Fibroblast of skin of left biceps (primary cell): ENCODE measurements around the gene ALDH2.
"Not testable (repeated sequence)": the region's sequence is repeated elsewhere in the genome, so short reads cannot be mapped to it uniquely, and the experiment has no call there.

Experiments used
- DNase-seq, 2 experiments: peaks; one replicate each; pipeline ENCODE4 v3.0.0-alpha.2; 2013; ENCODE audit warnings: low read depth in 2 of 2

The ALDH2 gene

DNA sequence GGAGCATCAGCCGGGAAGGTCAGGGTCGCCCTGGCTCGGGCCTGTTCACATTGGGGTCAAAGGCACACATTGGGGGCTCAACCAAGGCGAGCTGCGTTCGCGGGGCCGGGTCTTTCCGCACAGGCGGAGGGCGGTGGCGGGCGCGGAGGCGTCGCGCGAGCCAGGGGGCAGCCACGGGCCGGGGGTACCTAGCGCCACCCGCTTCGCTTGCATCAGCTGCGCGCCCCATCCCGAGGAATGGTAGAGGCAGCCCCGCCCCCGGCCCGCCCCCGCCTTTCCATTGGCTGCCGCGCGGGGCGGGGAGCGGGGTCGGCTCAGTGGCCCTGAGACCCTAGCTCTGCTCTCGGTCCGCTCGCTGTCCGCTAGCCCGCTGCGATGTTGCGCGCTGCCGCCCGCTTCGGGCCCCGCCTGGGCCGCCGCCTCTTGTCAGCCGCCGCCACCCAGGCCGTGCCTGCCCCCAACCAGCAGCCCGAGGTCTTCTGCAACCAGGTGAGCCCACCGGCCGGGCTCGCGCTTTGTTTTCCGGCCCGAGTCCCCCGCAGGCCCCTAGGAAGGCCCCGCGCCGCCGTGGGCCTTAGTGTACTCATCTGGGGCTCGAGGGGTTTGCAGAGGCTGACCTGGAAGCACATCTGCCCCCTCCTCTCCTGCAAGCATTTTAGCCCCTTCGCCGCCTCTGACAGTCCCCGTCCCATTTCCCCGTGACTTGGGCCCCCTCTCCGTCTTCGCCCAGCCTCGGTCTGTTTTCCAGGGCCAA, at the start of gene ALDH2:
Gene ALDH2 (plus strand): TSS at position 326 of the 754 bp plus-strand sequence. CDS start 50 bp downstream, at position 376.
- no peak for DNase-seq

DNA sequence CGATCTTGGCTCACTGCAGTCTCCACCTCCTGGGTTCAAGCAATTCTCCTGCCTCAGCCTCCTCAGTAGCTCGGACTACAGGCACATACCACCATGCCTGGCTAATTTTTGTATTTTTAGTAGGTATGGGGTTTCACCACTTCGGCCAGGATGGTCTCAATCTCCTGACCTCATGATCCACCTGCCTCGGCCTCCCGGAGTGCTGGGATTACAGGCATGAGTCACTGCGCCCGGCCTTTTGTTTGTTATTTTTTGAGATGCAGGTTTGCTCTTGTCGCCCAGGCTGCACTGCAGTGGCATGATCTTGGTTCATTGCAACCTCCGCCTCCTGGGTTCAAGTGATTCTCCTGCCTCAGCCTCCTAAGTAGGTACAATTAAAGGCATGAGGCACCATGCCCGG, 47.4 kb upstream of the ALDH2 start:
- not testable (repeated sequence) for DNase-seq

DNA sequence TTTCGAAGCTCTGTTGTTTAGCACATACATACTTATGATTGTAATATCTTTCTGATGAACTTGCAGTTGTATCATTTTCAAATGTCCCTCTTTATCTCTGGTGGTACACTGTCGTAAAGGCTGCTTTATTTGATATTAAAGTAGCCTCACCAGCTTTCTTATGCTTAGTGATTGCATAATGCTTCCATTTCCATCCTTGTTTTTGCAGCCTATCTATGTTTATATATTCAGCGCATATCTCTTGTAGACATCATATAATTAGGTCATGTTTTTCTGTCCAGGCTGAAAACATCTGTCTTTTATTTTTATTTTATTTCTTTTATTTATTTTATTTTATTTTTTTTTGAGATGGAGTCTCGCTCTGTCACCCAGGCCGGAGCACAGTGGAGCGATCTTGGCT, 46.3 kb upstream of the ALDH2 start:
- DNase-seq = no peak

DNA sequence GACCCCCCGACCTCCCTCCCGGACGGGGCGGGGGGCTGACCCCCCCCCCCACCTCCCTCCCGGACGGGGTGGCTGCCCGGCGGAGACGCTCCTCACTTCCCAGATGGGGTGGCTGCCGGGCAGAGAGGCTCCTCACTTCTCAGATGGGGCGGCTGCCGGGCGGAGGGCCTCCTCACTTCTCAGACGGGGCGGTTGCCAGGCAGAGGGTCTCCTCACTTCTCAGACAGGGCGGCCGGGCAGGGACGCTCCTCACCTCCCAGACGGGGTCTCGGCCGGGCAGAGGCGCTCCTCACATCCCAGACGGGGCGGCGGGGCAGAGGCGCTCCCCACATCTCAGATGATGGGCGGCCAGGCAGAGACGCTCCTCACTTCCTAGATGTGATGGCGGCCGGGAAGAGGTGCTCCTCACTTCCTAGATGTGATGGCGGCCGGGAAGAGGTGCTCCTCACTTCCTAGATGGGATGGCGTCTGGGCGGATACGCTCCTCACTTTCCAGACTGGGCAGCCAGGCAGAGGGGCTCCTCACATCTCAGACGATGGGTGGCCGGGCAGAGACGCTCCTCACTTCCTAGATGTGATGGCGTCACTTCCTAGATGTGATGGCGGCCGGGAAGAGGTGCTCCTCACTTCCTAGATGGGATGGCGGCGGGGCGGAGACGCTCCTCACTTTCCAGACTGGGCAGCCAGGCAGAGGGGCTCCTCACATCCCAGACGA, 42.9 kb upstream of the ALDH2 start:
- not testable (repeated sequence) for DNase-seq

DNA sequence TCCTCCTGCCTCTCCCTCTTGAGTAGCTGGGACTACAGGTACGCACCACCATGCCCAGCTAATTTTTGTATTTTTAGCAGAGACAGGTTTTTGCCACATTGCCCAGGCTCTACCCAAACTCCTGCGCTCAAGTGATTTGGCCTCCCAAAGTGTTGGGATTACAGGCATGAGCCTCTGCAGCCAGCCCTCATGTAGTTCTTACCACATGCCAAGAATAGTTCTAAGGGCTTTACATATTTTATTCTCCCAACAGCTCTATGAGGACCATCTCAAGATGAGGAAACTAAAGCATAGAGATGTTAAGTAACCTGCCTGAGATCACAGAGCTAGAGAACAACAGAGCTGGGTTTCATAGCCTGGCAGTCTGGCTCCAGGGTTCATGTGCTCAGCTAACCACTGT, 37.9 kb upstream of the ALDH2 start:
- no peak for DNase-seq

DNA sequence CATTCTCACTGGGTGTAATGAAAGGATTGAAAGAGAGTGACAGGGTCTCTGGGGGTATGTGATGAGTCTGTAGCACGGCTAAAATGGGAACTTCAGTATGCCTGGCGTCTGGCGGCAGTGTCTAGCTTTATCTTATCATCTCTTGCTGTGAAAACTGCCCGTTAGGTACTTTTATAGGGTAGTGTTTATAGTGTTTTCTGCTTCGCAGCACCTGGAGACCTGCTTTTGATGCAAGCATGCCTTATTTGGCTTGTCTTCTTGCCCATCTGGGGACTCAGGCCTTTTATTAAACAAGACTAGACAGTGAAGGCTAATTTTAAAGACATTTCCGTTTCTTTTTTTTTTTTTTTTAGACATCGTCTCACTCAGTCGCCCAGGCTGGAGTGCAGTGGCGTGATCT, 36.3 kb upstream of the ALDH2 start:
- DNase-seq = no peak

DNA sequence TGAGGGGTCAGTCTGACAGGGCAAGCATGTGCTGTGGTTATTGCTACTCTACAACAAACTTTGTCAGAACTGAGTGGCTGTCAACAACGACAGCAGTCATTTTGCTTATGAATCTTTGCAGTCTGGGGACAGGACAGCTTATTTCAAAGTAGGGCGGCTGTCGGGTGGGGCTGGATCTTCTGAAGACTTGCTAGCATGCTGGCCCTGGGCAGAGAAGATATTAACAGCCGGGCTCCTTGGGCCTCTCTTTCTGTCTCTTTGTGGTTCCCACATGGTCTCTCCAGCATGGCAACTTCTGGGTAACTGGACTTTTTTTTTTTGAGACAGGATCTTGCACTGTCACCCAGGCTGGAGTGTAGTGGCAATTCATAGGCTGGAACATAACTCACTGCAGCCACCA, 33.9 kb upstream of the ALDH2 start:
- DNase-seq = no peak

DNA sequence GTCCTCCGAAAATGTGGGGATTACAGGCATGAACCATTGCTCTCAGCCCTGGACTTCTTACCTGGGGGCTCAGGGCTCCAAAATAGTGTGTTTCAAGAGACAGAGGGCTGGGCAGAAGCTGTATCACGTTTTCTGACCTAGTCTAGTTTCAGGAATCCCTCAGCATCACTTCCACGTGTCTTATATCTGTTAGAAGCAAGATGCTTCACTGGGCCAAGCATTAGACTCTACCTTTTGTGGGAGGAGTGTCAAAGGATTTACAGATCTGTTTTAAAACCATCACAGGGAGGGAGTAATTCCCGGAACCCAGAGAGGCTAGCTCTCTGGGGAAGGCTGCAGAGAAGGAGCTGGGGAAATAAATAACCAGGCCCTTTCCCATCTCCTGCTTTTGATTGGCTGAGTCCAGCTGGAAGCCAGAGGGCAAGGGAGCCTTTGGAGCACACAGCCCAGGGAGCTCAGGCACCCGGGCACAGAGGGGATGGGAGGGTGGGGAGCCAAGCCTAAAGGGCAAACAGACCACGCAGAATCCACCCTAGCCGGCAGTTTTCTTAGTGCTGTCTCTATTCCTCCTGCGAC, 33.3 kb upstream of the ALDH2 start:
- DNase-seq = no peak

DNA sequence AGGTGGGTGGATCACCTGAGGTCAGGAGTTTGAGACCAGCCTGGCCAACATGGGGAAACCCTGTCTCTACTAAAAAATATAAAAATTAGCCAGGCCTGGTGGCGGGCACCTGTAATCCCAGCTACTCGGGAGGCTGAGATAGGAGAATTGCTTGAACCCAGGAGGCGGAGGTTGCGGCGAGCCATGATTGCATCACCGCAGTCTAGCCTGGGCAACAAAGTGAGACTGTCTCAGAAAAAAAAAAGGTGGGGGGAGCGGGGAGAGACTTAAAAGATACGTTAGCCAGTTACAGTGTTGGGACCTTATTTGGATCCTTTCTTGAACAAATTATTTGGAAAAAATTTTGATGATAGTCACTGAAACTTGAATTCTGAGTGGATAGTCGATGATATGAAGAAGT, 27.2 kb upstream of the ALDH2 start:
- DNase-seq = not testable (repeated sequence)

DNA sequence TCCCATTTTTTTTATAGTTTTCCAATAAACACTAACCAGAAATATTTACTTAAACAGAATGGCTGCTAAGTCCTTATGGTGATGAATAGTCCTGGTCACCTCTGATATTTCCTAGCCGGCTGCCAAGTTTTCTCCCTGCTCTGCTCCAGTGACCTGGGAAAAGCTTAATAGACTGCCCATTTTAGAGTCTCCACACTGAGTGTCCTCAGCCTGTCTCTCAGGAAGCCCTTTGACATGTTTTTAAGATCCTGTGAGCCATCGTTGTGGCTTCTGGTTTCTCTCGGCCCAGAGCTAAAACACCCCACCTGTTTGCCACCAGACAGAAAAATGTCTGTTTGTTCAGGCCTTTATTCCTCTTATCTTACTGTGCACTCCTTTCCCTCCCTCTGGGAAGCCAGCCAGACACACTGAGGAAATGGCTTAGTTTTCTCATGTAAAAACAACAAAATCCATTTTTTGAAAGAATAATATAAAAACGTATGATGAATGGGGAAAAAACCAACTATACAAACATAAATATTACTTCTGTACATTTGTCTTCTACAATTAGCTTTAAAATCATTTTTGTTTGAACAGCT, 25.4 kb upstream of the ALDH2 start:
- no peak for DNase-seq

DNA sequence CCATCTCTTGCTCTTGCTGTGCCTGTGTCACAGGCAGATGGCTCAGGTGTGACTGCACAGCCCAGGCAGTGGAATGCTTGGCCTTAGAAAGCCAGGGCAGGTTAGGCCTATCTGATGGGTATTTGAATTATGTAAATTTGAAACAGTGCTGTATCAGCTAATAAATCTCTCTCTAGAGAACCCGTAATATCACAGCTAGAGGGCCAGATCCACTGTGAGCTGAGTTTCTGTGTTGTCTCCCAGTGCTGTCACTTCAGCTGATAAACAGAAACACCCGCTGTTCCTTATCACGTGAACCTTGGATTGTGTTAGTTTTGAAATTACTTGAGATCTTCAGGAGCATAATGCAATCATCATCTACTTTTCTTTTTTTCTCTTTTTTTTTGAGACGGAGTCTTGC, 21.5 kb upstream of the ALDH2 start:
- no peak for DNase-seq

DNA sequence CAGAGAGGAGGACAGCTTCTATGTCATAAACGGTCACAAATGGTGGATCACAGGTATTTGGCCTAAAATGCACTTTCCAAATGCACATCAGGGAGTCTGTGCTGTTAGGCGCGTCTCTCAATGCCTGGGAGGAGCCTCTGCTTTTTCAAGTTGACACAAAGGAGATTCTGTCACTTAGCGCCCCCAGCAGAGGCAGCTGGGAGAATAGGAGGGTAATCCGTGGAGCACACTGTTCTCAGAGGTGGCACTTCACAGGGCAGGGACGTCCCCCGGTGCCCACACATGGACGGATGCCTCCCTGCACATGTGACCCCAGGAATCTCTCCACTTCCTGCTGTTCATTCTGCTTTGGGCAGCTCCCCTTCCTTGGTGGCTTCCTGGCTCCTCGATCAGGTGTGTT, 19.4 kb upstream of the ALDH2 start:
- DNase-seq = no peak

DNA sequence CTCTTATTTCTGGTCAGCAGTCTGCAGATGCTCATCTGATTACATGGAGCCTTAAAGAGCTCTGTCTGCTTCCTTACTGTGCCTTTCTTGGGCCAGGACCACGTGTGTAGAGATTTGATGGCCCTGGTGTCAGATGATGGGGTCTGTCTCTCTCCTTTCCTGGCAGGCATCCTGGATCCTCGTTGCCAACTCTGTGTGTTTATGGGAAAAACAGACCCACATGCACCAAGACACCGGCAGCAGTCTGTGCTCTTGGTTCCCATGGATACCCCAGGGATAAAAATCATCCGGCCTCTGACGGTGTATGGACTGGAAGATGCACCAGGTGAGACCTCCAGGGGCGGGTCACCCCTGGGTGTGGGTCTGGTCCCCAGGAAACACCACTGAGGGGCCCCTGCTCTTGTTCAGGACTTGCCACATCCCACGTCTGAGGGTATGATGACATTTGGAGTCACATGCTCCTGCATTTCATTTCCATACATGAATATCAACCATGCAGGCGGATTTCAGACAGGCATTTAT, 18.5 kb upstream of the ALDH2 start:
- no peak for DNase-seq

DNA sequence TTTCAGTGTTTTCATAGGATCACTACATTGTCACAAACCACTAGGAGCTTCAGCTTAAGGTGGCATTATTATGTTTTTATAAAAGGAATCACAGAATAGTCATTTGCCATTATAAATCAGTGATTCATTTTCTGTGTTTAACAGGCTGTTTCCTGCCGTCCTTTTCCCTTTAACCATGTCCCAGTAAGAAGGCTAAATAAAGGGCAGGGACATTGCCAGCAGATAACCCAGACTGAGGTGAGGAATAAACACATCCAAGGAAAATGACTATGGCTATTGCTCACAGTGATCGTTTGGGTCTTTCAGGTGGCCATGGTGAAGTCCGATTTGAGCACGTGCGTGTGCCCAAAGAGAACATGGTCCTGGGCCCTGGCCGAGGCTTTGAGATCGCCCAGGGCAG, 17.9 kb upstream of the ALDH2 start:
- no peak for DNase-seq

DNA sequence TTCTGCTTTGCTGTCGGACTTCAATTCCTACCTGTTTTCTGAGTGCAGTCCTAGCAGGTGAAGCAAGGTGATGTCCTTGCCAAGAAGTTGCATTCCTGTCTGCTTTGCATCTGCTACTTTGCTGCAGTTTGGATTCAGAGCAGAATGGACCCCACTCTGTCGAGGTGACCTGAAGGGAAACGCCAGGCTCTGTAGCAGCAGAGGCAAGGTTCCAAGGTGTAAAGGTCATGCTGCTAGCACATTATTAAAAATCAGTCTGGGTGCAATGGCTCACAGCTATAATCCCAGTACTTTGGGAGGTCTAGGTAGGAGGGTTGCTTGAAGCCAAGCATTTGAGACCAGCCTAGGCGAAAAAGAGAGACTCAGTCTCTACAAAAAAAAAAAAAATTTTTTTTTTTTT, 17.3 kb upstream of the ALDH2 start:
- DNase-seq = no peak

DNA sequence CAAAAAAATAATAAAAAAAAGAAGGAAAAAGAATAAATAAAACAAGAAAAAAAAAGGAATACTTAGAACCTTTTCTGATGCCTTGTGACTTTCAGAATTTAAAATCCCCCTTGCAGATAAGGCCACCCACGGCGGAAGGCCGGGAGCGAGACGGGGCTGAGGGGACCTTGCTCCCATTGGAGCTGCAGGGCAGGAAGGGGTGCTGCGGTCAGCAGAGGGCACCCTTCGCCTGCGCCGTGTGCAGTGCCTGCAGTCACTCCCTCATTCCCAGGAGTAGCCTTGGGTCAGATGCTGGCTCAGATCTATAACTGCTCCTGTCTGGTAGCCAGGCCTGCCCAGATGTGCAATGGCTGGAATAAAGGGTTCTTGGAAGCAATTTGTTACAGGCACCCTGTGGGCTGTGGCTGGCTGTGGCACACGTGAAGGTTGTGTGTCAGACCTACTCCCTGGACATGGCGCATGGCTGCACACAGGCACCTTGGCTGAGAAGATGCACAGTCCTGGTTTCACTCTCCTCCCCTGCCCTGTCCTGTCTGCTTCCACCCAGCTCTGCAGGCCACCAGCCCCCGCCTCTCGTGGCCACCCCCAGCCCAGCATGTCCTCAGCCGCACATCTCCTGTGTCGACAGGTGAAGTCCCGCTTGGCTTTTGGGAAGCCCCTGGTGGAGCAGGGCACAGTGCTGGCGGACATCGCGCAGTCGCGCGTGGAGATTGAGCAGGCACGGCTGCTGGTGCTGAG, 13.4 kb upstream of the ALDH2 start:
- no peak for DNase-seq

DNA sequence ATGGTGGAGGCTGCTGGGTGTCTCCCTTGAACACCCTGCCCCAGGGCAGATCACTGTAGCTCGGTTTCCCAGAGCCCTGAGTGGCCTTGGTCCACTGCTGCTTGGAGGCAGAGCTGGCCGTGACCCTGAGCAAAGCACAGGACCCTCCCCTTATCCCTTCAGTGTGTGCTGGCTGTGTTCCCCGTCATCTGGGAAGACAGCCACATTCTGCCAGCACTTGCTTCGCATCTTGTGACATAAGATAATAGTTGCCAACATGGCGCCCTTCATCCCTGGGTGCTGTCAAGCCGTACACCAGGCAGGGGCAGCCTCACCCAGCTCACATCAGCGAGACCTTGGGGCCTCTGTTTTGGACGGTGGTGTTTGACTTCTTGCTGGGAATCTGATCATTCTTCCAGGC, 12.1 kb upstream of the ALDH2 start:
- no peak for DNase-seq

DNA sequence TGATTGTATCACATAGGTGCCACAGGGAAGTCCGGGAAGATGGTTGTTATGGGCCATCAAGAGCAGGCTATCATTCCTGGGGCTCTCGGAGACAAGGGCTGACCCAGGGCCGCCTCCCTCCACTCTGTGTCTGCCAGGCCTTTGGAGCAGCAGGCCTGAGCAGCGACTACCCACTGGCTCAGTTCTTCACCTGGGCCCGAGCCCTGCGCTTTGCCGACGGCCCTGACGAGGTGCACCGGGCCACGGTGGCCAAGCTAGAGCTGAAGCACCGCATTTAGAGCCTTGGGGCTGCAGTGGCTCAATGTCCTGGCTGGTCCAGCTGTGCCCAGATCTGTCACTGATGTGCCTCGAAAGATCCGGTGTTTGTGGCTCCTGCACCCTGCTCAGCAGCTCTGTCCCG, 10.5 kb upstream of the ALDH2 start:
- no peak for DNase-seq

DNA sequence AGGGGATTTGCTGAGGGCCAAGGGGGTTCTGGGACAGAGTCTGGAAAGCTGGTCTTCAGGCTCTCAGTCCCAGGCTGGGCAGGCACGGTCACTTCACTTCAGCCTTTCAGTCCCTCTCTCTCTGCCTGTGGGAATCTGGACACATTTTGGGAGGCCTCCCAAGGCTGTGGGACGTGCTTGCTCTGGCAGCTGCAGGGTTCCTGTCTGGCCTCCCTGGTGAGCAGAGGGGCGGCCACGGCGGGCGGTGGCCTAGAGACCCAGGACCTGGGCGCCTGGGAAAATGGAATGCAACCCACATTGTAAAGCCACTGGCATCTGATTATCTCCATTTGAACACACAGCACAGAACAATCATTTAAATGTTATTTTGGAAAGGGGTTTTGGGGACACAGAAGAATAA, 10.1 kb upstream of the ALDH2 start:
- no peak for DNase-seq

DNA sequence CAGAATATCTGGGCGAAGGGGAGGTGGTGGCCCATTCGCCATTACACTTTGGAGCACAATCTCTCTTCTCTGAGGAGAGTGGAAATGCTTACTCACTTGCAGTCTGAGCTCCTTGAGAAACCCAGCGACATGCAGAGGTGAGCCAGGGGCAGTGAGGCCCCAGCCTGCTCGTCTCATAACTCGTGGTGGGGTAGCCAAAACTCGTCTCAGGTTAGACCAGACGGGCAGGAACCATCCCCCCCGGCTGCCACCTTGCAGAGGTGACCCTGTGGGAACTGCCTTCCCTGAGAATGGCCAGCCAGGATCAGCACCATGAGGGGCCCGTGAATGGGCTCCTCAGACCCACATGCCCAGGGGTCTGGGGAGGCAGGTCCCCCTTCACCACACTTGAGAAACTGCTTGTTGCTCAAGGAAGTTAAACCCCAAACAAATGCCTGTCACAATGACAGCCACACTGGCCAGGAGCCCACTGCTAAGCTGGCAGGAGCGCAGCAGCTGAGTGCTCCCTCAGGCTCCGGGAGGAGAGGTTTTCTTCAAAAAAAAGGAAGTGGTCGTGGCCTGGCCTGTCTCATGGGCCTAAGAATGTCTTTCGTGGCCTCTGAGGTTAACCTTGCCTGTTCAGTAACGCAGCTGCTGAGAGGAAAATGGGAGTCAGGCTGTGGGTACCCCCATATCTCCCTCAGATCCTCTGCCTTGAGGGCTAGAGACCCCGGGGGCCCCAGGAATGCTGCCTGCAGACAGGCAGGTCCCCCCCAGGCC, 9.2 kb upstream of the ALDH2 start:
- no peak for DNase-seq

DNA sequence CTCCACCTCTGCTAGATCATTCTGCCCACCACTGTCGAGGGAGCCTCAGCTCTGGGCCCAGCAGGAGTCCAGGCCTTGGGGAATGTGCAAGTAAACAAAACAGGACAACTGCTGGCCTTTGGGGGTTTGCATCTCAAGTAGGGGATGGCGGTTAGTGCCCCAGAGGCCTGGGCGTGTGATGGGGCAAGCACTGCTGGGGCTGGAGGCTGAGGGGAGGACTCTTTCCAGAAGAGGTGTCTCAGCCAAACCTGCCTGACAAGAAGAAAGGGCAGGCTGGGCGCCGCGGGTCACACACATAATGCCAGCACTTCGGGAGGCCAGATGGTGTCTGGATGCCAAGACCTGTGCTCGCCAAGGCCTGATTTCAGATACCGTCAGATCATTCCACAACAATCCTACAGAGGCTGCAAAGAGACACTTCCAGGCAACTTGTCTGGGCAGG, 8.6 kb upstream of the ALDH2 start:
- DNase-seq = no peak
